Activated naive CD4-positive, alpha-beta T cell treated with anti-CD3 and anti-CD28 coated beads for 36 hours (primary cell): Measurements from ENCODE around the gene CDK5R1. TPM values are rescaled to one million over a fixed set of nuclear protein-coding genes. Genes with fewer than 3 reads are reported as not detected.
A peak's percentile ranks its signal among the peaks of the same experiment; 100 is the strongest.

ENCODE experiments used
- CTCF ChIA-PET: fragments of 350-600 bp; sonication (Branson Sonifier 250); formaldehyde crosslinking; loops from one replicate; lab custom pipeline; 2021; ENCODE audit warnings: antibody characterized with exemption; lab: Charles Lee
- DNase-seq: peaks from one replicate; pipeline ENCODE4 v3.0.0-alpha.2; 2020
- H3K27ac Mint-ChIP-seq: one replicate; pipeline ENCODE4 v1.8.0; 2021; ENCODE audit warnings: mild to moderate bottlenecking, mixed read lengths
- H3K27me3 Mint-ChIP-seq: one replicate; pipeline ENCODE4 v1.8.0; 2021; ENCODE audit warnings: low read depth, mixed read lengths
- H3K36me3 Mint-ChIP-seq: one replicate; pipeline ENCODE4 v1.8.0; 2021; ENCODE audit warnings: low read depth, mixed read lengths
- H3K4me1 Mint-ChIP-seq: one replicate; pipeline ENCODE4 v1.8.0; 2021; ENCODE audit warnings: low read depth, mixed read lengths
- H3K4me3 Mint-ChIP-seq: one replicate; pipeline ENCODE4 v1.8.0; 2021; ENCODE audit warnings: mild to moderate bottlenecking, moderate library complexity, mixed read lengths
- H3K9me3 Mint-ChIP-seq: one replicate; pipeline ENCODE4 v1.8.0; 2021; ENCODE audit warnings: mixed read lengths
- intact Hi-C: fragments of 100-400 bp; cut with micrococcal nuclease; formaldehyde crosslinking; loops from one replicate; pipeline ENCODE4 v1.15.1; 2023
- total RNA-seq, 2 experiments: library from RNA; stranded (reverse); gene quantifications; one replicate each; pipeline ENCODE4 v1.2.3, GENCODE V29; 2021

CDK5R1 gene
- total RNA-seq, 2 experiments from 2014 or later = 50.6 to 52.1 TPM

- intact Hi-C loops = loop anchor here (1.0 to 2.0 kb wide), 2 partner anchors 43 to 122 kb away; partner anchors contain the start of gene PSMD11
- peak; percentile 58 for DNase-seq
- Mint-ChIP-seq H3K27ac (peak overlapping the region; percentile 89), H3K36me3 (peaks cover 44% of the 10 kb centered on the region), H3K9me3 (no peaks in the 10 kb centered on the region), H3K27me3 (no peaks in the 10 kb centered on the region), H3K4me1 (peaks cover 57% of the 10 kb centered on the region), H3K4me3 (peak overlapping the region; percentile 90)
- CTCF ChIA-PET = interaction anchor here (0.8 to 4.3 kb wide), 14 partner anchors 17 to 389 kb away, joined by 3 to 22 read pairs (median 4); partner anchors contain the start of genes MYO1D and PSMD11
These were observed 832 bp downstream of the CDK5R1 start for GRCh38 chr17:32487473-32488176.

- no peaks in the 10 kb centered on the region for H3K9me3 Mint-ChIP-seq
- intact Hi-C loops = loop anchor here (2.0 kb wide), 1 partner anchor 43 kb away; the partner anchor contains the start of gene PSMD11
- H3K36me3 Mint-ChIP-seq = peaks cover 44% of the 10 kb centered on the region
- H3K4me1 Mint-ChIP-seq = peaks cover 61% of the 10 kb centered on the region
- H3K27me3 Mint-ChIP-seq = no peaks in the 10 kb centered on the region
- DNase-seq = no peak
- peak overlapping the region; percentile 89 for H3K27ac Mint-ChIP-seq
- CTCF ChIA-PET = interaction anchor here (0.8 to 4.3 kb wide), 11 partner anchors 17 to 389 kb away, joined by 3 to 22 read pairs (median 5); partner anchors contain the start of genes MYO1D and PSMD11
- H3K4me3 Mint-ChIP-seq = peak overlapping the region; percentile 90
These were observed 1.4 kb downstream of the CDK5R1 start for GRCh38 chr17:32488177-32488542.

DNA sequence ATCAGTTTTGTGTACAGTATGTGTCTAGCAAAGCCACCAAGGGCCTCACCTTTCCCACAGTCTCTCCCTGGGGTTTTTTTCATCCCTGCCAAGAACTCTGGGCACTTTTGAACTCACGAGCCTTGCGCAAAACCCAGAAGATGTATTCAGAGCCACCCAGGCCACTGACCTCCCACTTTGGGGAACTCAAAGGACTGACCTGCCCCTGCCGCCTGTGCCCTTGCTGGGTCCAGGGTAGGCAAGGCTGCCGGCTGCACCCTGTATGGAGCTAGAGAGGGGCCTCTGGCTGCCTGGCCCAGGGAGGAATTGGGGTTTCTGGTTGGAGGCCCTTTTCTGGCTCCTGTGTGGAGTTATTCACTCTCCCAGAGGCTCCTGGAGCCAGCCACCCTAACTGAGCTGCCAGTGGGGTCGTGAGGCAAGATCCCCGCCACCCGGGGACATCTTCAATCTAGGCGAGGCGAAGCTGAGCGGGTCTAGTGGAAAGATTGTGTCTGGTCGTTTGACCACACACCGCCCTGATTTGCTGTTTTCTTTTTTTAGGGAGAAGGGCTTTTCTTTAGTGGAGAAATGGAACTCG lies 1.9 kb downstream of the CDK5R1 start:
- CTCF ChIA-PET = interaction anchor here (0.8 to 4.3 kb wide), 11 partner anchors 10 to 388 kb away, joined by 3 to 22 read pairs (median 4); partner anchors contain the start of genes MYO1D and PSMD11
- H3K27me3 Mint-ChIP-seq = no peaks in the 10 kb centered on the region
- H3K4me1 Mint-ChIP-seq = peaks cover 62% of the 10 kb centered on the region
- peak overlapping the region; percentile 89 for H3K27ac Mint-ChIP-seq
- intact Hi-C loops = loop anchor here (2.0 kb wide), 1 partner anchor 44 kb away; the partner anchor contains the start of gene PSMD11
- no peaks in the 10 kb centered on the region for H3K9me3 Mint-ChIP-seq
- peaks cover 44% of the 10 kb centered on the region for H3K36me3 Mint-ChIP-seq
- peak overlapping the region; percentile 90 for H3K4me3 Mint-ChIP-seq
- DNase-seq = no peak

GRCh38 chr17:32489320-32490100 lies 2.7 kb downstream of the CDK5R1 start:
- CTCF ChIA-PET = interaction anchor here (0.6 to 4.3 kb wide), 14 partner anchors 9 to 388 kb away, joined by 3 to 22 read pairs (median 4); partner anchors contain the start of genes MYO1D and PSMD11
- intact Hi-C loops = loop anchor here (1.0 to 2.0 kb wide), 2 partner anchors 14 to 45 kb away; partner anchors contain the start of gene PSMD11
- Mint-ChIP-seq H3K4me1 (peaks cover 60% of the 10 kb centered on the region), H3K9me3 (no peaks in the 10 kb centered on the region), H3K4me3 (peak overlapping the region; percentile 90), H3K27ac (peak overlapping the region; percentile 89), H3K36me3 (peaks cover 44% of the 10 kb centered on the region), H3K27me3 (no peaks in the 10 kb centered on the region)
- DNase-seq = no peak

DNA sequence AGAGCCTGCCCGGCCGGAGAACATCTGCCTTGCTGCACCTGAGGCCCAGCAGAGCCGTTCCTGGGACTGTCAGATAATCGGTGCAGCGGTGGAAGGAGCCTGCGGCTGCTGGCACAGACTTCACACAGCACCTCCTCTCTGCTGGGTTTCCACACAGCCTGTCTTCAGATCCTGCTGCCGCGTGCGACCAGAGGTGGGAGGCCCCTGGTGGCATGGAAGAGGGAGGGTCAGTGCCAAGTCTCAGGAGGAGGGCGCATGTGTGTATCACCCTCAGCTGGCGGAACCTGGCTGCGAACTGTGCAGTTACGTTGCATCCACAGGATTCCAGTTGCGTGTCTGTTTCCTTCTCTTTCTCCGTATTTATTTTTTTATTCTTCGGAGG lies 3.3 kb downstream of the CDK5R1 start:
- Mint-ChIP-seq H3K27ac (peak overlapping the region; percentile 89), H3K36me3 (peaks cover 44% of the 10 kb centered on the region), H3K27me3 (no peaks in the 10 kb centered on the region), H3K9me3 (no peaks in the 10 kb centered on the region), H3K4me1 (peaks cover 63% of the 10 kb centered on the region), H3K4me3 (peak overlapping the region; percentile 90)
- intact Hi-C loops = loop anchor here (1.0 kb wide), 1 partner anchor 13 kb away; no protein-coding TSS in a partner anchor
- CTCF ChIA-PET = interaction anchor here (0.6 to 4.3 kb wide), 5 partner anchors 9 to 69 kb away, joined by 3 to 22 read pairs (median 6); no protein-coding TSS in a partner anchor
- peak; percentile 62 for DNase-seq

DNA sequence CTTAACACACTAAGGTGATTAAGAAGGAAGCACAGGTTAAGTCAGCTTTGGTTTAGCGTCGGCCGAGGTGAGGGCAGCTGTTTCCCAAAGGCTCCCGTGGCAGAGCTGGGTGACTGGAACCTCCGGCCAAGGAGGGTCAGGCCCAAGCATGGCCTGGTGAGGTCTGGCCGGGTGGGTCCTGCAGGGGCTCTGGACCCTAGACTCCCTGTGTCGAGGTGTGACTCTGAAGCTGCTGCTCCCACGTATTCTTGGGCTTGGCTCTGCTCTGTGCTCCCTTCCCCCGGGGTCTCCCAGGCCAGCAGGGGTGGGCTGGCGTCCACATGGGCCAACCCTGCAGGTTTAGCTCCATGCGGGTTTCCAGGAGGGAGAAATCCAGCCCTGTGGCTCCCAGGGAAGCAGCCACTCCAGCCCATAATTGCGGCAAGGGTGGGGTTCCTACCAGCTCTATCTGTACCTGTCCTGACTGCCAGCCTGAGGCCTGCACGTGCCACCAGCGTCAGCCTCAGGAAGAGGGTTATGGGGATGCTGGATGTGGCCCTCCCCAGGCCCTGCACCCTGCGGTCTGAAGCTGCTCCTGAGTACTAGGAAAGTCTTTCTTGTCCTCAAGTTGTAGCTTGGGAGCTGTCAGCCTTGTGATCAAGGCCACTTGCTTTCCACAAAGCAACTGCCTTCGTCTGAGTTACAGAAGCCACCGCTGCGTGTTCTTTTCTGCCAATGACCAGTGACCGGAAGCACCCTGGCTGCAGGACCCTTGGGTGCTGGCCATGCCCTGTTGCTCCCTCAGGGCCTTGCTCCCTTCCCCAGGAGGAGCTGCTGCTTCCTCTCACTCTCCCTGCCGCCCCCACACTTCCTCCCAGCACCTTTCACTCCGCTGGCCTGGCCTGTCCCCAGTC lies 4.8 kb downstream of the CDK5R1 start:
- Mint-ChIP-seq H3K4me3 (peak overlapping the region; percentile 90), H3K27me3 (no peaks in the 10 kb centered on the region), H3K9me3 (no peaks in the 10 kb centered on the region), H3K27ac (peak overlapping the region; percentile 89), H3K36me3 (peaks cover 44% of the 10 kb centered on the region), H3K4me1 (peaks cover 63% of the 10 kb centered on the region)
- intact Hi-C loops = loop anchor here (1.0 to 2.0 kb wide), 2 partner anchors 33 to 61 kb away; no protein-coding TSS in a partner anchor
- DNase-seq = peak; percentile 80
- CTCF ChIA-PET = interaction anchor here (0.5 to 2.0 kb wide), 14 partner anchors 10 to 342 kb away, joined by 3 to 7 read pairs (median 4); partner anchors contain the start of gene PSMD11

DNA sequence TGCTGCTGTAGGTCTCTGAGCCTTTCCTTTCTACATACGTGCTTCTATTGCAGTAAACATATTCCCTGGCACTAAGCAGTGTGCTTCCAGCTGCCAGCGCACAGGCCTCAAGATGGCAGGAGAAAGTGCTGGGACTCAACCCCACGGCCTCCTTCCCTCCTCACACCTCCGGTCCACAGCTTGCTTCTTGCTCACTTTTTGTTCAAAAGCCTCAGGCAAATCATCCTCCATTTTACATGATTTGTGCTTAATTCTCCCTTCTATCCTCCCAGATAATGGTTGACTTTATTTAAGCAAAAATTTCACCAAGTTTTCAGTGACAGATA lies 5.4 kb downstream of the CDK5R1 start:
- H3K4me3 Mint-ChIP-seq = peak overlapping the region; percentile 90
- H3K4me1 Mint-ChIP-seq = peaks cover 64% of the 10 kb centered on the region
- no peaks in the 10 kb centered on the region for H3K9me3 Mint-ChIP-seq
- no peak for DNase-seq
- H3K27me3 Mint-ChIP-seq = no peaks in the 10 kb centered on the region
- H3K36me3 Mint-ChIP-seq = peaks cover 44% of the 10 kb centered on the region
- intact Hi-C loops = loop anchor here (2.0 kb wide), 1 partner anchor 61 kb away; no protein-coding TSS in a partner anchor
- H3K27ac Mint-ChIP-seq = peak overlapping the region; percentile 89
- CTCF ChIA-PET = interaction anchor here (0.8 to 1.9 kb wide), 9 partner anchors 11 to 263 kb away, joined by 3 to 7 read pairs (median 4); partner anchors contain the start of gene PSMD11

DNA sequence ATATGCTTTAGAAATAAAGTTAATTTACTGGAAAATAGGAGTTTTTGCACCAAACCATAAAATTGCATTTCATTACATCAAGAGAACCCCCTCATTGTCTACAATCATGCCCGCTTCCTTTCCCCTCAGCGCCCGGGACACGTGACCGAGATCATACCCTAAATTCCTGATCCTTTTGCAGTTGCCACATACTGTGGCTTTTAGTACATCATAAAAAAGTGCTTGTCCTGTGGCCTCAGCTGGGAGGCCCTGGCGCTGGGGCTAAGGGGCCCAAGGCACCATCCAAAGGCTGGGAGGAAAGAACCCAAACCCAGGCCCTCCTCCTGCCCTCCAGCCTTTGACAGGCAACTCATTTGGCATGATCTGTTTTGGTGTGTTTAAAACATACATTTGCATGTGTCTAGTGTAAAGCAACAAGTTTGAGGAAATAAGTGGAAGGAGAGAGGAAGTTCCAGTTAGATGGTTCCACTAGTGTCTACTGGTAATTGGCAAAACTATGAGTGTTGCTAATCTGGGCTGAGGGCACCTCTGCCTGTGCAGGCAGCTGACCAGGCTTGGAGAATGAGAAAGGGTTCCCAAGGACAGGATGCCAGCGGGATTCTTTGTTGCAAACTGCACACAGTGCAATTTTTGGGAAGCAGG lies 6.0 kb downstream of the CDK5R1 start:
- intact Hi-C loops = loop anchor here (2.0 kb wide), 1 partner anchor 60 kb away; no protein-coding TSS in a partner anchor
- Mint-ChIP-seq H3K4me1 (peaks cover 61% of the 10 kb centered on the region), H3K36me3 (peaks cover 41% of the 10 kb centered on the region), H3K27me3 (no peaks in the 10 kb centered on the region), H3K9me3 (no peaks in the 10 kb centered on the region), H3K4me3 (peak overlapping the region; percentile 51), H3K27ac (peak overlapping the region; percentile 89)
- CTCF ChIA-PET = interaction anchor here (1.2 to 1.9 kb wide), 5 partner anchors 11 to 166 kb away, joined by 3 to 7 read pairs (median 5); partner anchors contain the start of gene PSMD11
- DNase-seq = no peak

- Mint-ChIP-seq H3K36me3 (peaks cover 33% of the 10 kb centered on the region), H3K9me3 (no peaks in the 10 kb centered on the region), H3K27ac (no peak overlapping the region), H3K4me1 (peaks cover 59% of the 10 kb centered on the region), H3K4me3 (no peak overlapping the region), H3K27me3 (no peaks in the 10 kb centered on the region)
- DNase-seq = no peak
- intact Hi-C loops = loop anchor here (2.0 kb wide), 1 partner anchor 59 kb away; no protein-coding TSS in a partner anchor
- CTCF ChIA-PET = no interaction called here
These were observed 6.8 kb downstream of the CDK5R1 start for GRCh38 chr17:32493571-32493970.

GRCh38 chr17:32493976-32494513 lies 7.3 kb downstream of the CDK5R1 start:
- DNase-seq = no peak
- Mint-ChIP-seq H3K4me1 (peaks cover 58% of the 10 kb centered on the region), H3K36me3 (peaks cover 28% of the 10 kb centered on the region), H3K4me3 (peak overlapping the region; percentile 38), H3K9me3 (no peaks in the 10 kb centered on the region), H3K27me3 (no peaks in the 10 kb centered on the region), H3K27ac (no peak overlapping the region)
- intact Hi-C loops = loop anchor here (2.0 kb wide), 1 partner anchor 59 kb away; no protein-coding TSS in a partner anchor
- CTCF ChIA-PET = no interaction called here
